Skeletal muscle satellite cell (primary cell): ENCODE results near the gene POLA1. TPM values are rescaled to one million over a fixed set of nuclear protein-coding genes. Genes with fewer than 3 reads are reported as not detected.
"Not testable (repeated sequence)": the region's sequence is repeated elsewhere in the genome, so short reads cannot be mapped to it uniquely, and the experiment has no call there.

Experiments
- H3K27me3 ChIP-seq: 2 replicates; pipeline ENCODE4 v1.7.0; 2013; ENCODE audit warnings: low read length; ENCODE audit not compliant: control insufficient read depth, insufficient read depth
- H3K36me3 ChIP-seq: 2 replicates; pipeline ENCODE4 v1.7.0; 2013; ENCODE audit warnings: mild to moderate bottlenecking, control low read depth, low read length; ENCODE audit not compliant: insufficient read depth
- H3K4me1 ChIP-seq: 2 replicates; pipeline ENCODE4 v1.7.0; 2013; ENCODE audit warnings: low read length; ENCODE audit not compliant: control insufficient read depth, insufficient read depth
- H3K4me2 ChIP-seq: 2 replicates; pipeline ENCODE4 v1.7.0; 2013; ENCODE audit warnings: mild to moderate bottlenecking, low read length
- H3K4me3 ChIP-seq: 2 replicates; pipeline ENCODE4 v1.7.0; 2013; ENCODE audit warnings: low read length
- H3K9ac ChIP-seq: 2 replicates; pipeline ENCODE4 v1.7.0; 2013; ENCODE audit warnings: mild to moderate bottlenecking, low read depth, low read length, moderate library complexity
- H3K9me3 ChIP-seq: replicated peaks from 2 replicates; pipeline ENCODE4 v1.7.0; 2013; ENCODE audit warnings: mild to moderate bottlenecking, control low read depth, low read length
- total RNA-seq: library from RNA; depleted of rRNA; stranded (reverse); fragments of >200 nt; gene quantifications from 2 replicates; pipeline ENCODE4 v1.2.3, GENCODE V29; 2012; rRNA removed

POLA1 gene
- total RNA-seq, result 10.9 and 15.3 TPM in 2 replicates

DNA sequence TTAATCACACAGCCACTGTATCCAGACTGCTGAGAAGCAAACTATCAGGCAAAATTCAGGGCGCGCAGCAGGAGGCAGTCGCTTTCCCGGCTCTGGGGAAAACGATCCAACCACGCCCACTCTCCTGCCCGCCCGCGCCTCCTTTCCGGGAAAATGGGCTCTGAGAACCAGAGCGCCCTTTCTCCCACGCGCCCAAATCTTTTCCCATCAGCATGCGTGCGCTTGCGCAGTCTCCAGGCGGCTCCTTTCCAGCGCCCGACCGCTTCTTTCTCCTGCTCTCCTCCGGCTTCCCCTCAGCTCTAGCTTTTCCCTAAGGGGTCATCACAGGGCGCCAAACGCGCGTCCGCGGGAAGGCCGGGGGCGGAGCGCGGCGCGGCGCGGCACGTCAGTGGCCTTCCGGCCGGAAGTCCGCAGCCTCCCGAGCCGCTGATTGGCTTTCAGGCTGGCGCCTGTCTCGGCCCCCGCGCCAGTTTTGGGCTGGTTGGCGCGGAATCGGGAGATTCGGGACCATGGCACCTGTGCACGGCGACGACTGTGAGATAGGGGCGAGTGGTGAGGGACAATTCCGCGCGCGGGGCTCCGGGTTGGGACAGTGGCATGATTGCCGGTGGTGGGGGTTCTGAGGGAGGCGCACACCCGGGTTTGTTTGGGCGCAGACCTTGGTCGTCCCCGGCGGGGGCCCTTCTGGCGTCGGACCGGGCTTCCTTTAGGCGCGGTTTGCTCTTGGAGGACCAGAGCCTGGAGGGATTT, at the start of gene POLA1:
TSS of gene POLA1 (plus strand) at position 466 of the 750 bp plus-strand sequence. CDS start at position 510, 44 bp downstream.
- Histone ChIP-seq H3K4me3 (peak within 1 kb of the TSS; percentile 82), H3K4me1 (no peaks in the 10 kb centered on the region), H3K27me3 (no peaks in the 10 kb centered on the region), H3K36me3 (no peaks in the 10 kb centered on the region), H3K9ac (peak within 1 kb of the TSS; percentile 81), H3K9me3 (no peaks in the 10 kb centered on the region), H3K4me2 (peak within 1 kb of the TSS; percentile 80)

- Histone ChIP-seq H3K4me1 (no peaks in the 10 kb centered on the region), H3K9me3 (no peaks in the 10 kb centered on the region), H3K9ac (no peak overlapping the region), H3K27me3 (peaks cover 12% of the 10 kb centered on the region), H3K4me3 (no peak overlapping the region), H3K36me3 (no peaks in the 10 kb centered on the region), H3K4me2 (no peak overlapping the region)
Observed at GRCh38 chrX:24646006-24646405, 47.7 kb upstream of the POLA1 start.

- H3K9me3 ChIP-seq, result no peaks in the 10 kb centered on the region
- H3K4me1 ChIP-seq, result no peaks in the 10 kb centered on the region
- peak overlapping the region; percentile 62 for H3K4me3 ChIP-seq
- H3K36me3 ChIP-seq, result no peaks in the 10 kb centered on the region
- H3K9ac ChIP-seq, result no peak overlapping the region
- H3K27me3 ChIP-seq, result peaks cover 12% of the 10 kb centered on the region
- peak overlapping the region; percentile 77 for H3K4me2 ChIP-seq
Observed at GRCh38 chrX:24646745-24647182, 47.0 kb upstream of the POLA1 start.

DNA sequence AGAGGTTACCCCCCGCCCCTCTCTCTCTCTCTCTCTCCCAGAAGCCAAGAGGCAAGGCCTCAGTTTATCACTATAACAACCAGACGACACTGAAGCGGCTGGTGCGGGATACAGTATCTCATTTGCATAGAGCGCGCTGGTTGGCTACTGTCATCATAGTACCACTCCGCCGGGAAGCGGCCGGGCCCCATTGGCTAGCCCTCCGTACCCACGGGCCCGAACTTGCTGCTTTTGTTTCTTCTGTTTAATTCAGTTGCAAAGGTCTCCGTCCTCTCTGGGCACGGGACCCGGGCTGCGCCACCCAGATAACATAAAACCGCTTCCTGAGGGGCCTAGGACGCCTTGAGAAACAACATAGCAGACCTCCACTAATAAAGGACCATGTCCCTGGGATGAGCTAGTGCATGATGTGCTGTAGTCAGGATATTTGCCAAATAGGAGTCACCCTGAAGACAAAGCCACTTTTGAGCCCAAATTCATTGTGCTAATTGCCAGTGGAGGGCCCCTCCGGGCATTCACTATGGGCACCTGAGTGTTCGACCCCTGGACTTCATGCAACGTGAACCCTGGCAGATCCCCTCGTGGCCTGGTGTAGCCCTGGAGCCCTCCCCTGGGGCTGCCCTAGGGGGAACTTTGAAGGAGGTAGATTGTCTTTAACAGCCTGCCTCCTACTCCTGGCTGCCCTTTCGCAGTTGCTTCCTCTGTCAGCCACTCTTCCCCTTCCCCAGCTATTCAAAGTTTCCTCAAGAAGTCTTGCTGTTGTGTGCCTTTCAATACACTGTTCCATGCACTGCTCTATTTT, 46.3 kb upstream of the POLA1 start, which contains the start of gene PCYT1B:
TSS of gene PCYT1B (minus strand) at position 91 of the 802 bp plus-strand sequence. CDS start 242 bp downstream, outside the sequence.
- H3K4me3 ChIP-seq, result peak within 1 kb of the TSS; percentile 62
- H3K27me3 ChIP-seq, result peaks cover 12% of the 10 kb centered on the region
- H3K9me3 ChIP-seq, result no peaks in the 10 kb centered on the region
- no peak within 1 kb of the TSS for H3K9ac ChIP-seq
- peak within 1 kb of the TSS; percentile 77 for H3K4me2 ChIP-seq
- no peaks in the 10 kb centered on the region for H3K36me3 ChIP-seq
- no peaks in the 10 kb centered on the region for H3K4me1 ChIP-seq

DNA sequence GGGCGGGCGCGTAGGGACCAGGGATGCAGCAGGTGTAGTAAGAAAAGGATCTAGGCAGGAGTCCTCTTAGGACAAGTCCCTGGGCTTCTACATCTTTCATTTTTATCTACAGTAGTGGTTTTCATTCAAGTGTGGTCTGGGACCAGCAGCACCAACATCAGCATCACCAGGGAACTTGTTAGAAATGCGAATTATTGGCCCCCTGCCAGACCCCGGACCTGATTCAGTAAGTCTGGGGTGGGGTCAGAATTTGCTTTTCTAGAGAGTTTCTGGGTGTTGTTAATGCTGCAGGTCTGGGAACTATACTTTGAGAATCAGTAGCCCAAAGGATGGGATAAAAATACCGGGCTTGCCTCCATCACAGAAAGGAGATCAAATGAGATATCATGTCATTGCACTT, 45.2 kb upstream of the POLA1 start:
- Histone ChIP-seq H3K36me3 (no peaks in the 10 kb centered on the region), H3K27me3 (peaks cover 4% of the 10 kb centered on the region), H3K9me3 (no peaks in the 10 kb centered on the region), H3K4me2 (no peak overlapping the region), H3K9ac (no peak overlapping the region), H3K4me1 (no peaks in the 10 kb centered on the region), H3K4me3 (no peak overlapping the region)

GRCh38 chrX:24651783-24652182, 41.9 kb upstream of the POLA1 start:
- Histone ChIP-seq H3K9ac (no peak overlapping the region), H3K4me3 (no peak overlapping the region), H3K9me3 (no peaks in the 10 kb centered on the region), H3K4me1 (no peaks in the 10 kb centered on the region), H3K4me2 (no peak overlapping the region), H3K36me3 (no peaks in the 10 kb centered on the region), H3K27me3 (no peaks in the 10 kb centered on the region)

DNA sequence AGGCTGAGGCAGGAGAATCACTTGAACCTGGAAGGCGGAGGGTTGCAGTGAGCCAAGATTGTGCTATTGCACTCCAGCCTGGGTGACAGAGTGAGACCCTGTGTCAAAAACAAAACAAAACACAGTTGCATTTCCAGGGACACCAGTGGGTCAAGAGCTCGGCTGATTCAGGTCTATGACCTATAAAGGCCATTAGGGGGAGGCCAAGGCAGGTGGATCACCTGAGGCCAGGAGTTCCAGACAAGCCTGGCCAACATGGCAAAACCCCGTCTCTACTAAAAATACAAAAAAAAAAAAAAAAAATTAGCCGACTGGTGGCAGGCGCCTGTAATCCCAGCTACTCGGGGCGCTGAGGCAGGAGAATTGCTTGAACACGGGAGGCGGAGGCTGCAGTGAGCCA, 38.0 kb upstream of the POLA1 start:
- not testable (repeated sequence) for H3K9ac ChIP-seq, H3K9me3 ChIP-seq, H3K4me2 ChIP-seq, H3K27me3 ChIP-seq, H3K36me3 ChIP-seq, H3K4me3 ChIP-seq, H3K4me1 ChIP-seq

- H3K4me3 ChIP-seq, result no peak overlapping the region
- H3K4me1 ChIP-seq, result no peaks in the 10 kb centered on the region
- no peak overlapping the region for H3K4me2 ChIP-seq
- H3K9ac ChIP-seq, result no peak overlapping the region
- no peaks in the 10 kb centered on the region for H3K27me3 ChIP-seq
- H3K9me3 ChIP-seq, result no peaks in the 10 kb centered on the region
- no peaks in the 10 kb centered on the region for H3K36me3 ChIP-seq
Observed at GRCh38 chrX:24657671-24658386, 35.9 kb upstream of the POLA1 start.

- H3K36me3 ChIP-seq, result no peaks in the 10 kb centered on the region
- H3K4me1 ChIP-seq, result no peaks in the 10 kb centered on the region
- no peak overlapping the region for H3K9ac ChIP-seq
- H3K27me3 ChIP-seq, result no peaks in the 10 kb centered on the region
- no peaks in the 10 kb centered on the region for H3K9me3 ChIP-seq
- no peak overlapping the region for H3K4me2 ChIP-seq
- H3K4me3 ChIP-seq, result no peak overlapping the region
Observed at GRCh38 chrX:24658421-24658820, 35.3 kb upstream of the POLA1 start.

GRCh38 chrX:24659106-24659505, 34.6 kb upstream of the POLA1 start:
- Histone ChIP-seq H3K4me3 (no peak overlapping the region), H3K9ac (no peak overlapping the region), H3K9me3 (no peaks in the 10 kb centered on the region), H3K4me1 (no peaks in the 10 kb centered on the region), H3K4me2 (no peak overlapping the region), H3K36me3 (no peaks in the 10 kb centered on the region), H3K27me3 (no peaks in the 10 kb centered on the region)

GRCh38 chrX:24659646-24660045, 34.1 kb upstream of the POLA1 start:
- Histone ChIP-seq H3K27me3 (no peaks in the 10 kb centered on the region), H3K4me1 (no peaks in the 10 kb centered on the region), H3K9ac (no peak overlapping the region), H3K36me3 (no peaks in the 10 kb centered on the region), H3K9me3 (no peaks in the 10 kb centered on the region), H3K4me3 (no peak overlapping the region), H3K4me2 (no peak overlapping the region)
